Measurements from ENCODE around the gene PCLAF. TPM values are rescaled to one million over a fixed set of nuclear protein-coding genes. Genes with fewer than 3 reads are reported as not detected.

PCLAF gene, protein sequence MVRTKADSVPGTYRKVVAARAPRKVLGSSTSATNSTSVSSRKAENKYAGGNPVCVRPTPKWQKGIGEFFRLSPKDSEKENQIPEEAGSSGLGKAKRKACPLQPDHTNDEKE
- total RNA-seq (2021; fragmentation: NEBNext Ultra II Directional; extraction: Animal tissue kit (Norgen Biotek cat#: 25700)) (65.7 and 76.2 TPM in 2 replicates), polyA plus RNA-seq (2011; rRNA removed) (39.1 and 124 TPM in 2 replicates), polyA minus RNA-seq (2011; rRNA and poly(A)+ RNA removed) (114 and 182 TPM in 2 replicates)
- polyA plus RNA-seq (2011; cell fraction: cytosol; rRNA removed), result 133 TPM
- 167 TPM for polyA plus RNA-seq (2011; cell fraction: nucleus; rRNA removed)
- polyA plus RNA-seq (2012, experiment 1 of 2), result 69.2 to 206 TPM (median 107 TPM) in 4 replicates
- polyA plus RNA-seq (2012, experiment 2 of 2), result 45.1 TPM
- polyA plus RNA-seq (2013, experiment 1 of 2), result 52.6 TPM
- 50.7 TPM for polyA plus RNA-seq (2013, experiment 2 of 2)
- 9.8 TPM for polyA minus RNA-seq (2011; cell fraction: cytosol; rRNA and poly(A)+ RNA removed)
- polyA minus RNA-seq (2011; cell fraction: nucleus; rRNA and poly(A)+ RNA removed), result 35.9 TPM
- long read RNA-seq, experiment 1, transcript PCLAF-204 (3 exons, 689 nt), result minor isoform, 6 of 171 reads
- long read RNA-seq, experiment 1, transcript PCLAF-201 (4 exons, 2,194 nt), result major isoform, 129 of 171 reads
- long read RNA-seq, experiment 1, transcript PCLAF-202 (3 exons, 911 nt), result minor isoform, 22 of 171 reads
- long read RNA-seq, experiment 1, partial matches to known transcripts, result 4 of 171 reads
- long read RNA-seq, experiment 1, other reads (novel, unspliced or antisense), result 9 of 171 reads
- long read RNA-seq, experiment 2, transcript PCLAF-202 (3 exons, 911 nt), result minor isoform, 5 of 294 reads
- long read RNA-seq, experiment 2, transcript PCLAF-201 (4 exons, 2,194 nt), result major isoform, 286 of 294 reads
- long read RNA-seq, experiment 2, partial matches to known transcripts, result 1 of 294 reads
- long read RNA-seq, experiment 2, other reads (novel, unspliced or antisense), result 0 of 294 reads

DNA sequence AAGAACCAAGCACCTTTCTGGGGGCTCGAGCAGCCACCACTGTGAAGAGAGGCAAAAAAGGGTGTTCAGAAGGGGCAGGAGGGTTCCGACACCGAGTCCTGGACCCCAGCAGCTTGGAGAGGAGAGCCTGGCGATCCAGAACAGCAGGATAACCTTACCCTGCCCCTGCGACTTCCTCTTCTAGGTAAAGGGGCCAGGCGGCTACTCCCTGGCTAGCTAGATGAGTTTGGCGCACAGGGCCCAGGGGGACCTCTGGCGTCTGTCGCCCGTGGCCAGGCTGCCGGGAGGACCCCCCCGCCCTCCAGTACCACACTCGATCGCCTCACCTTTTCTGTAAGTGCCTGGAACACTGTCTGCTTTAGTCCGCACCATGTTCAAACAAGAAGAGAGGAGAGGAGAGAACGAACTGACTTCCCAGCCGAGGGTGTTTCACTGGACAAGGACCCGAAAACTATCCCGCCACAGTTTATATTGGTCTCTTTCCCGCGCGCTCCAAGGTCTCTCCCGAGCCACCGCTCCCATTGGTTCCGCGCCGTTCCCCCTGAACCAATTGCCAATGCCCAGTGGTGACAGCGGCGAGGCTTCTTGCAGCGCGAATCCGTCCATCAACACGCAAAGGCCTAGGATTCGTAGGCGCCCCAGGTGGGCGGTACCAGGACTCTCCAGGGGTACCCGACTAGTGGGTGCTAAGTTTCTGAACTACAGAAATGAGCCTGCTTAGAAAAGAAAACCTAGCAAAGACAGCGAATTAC lies at the start of gene PCLAF:
Gene PCLAF, minus strand, starts transcription at position 442 of the 752 bp plus-strand sequence. Its CDS starts 70 bp downstream, at position 372.
- Histone ChIP-seq H3K14ac (ENCODE audit: insufficient read length) (no peak within 1 kb of the TSS), H4K20me1 (replicated peaks in 1 of 2; ENCODE audit: control insufficient read depth in 1 of 2, insufficient read depth in 2 of 2, low read length in 2 of 2) (no peaks in the 10 kb centered on the region), H2AFZ (ENCODE audit: low read length) (peak within 1 kb of the TSS; percentile 88; the same call in 1 of the 2 replicates), H3K9ac (replicated peaks in 1 of 4; ENCODE audit: extremely low read depth in 1 of 4, low read depth in 3 of 4, low read length in 3 of 4) (peak within 1 kb of the TSS; percentile 55 to 91 (median 78)), H3K27me3 (replicated peaks in 1 of 4; ENCODE audit: control insufficient read depth in 3 of 4, extremely low read depth in 1 of 4, insufficient read depth in 3 of 4, low read length in 3 of 4) (no peaks in the 10 kb centered on the region), H3K36me3 (ENCODE audit: control insufficient read depth in 2 of 4, insufficient read depth in 4 of 4, low read length in 3 of 4) (peaks cover 0 to 11% (median 1%) of the 10 kb centered on the region in 4 experiments; a peak in 2 of 8 replicates), H2BK20ac (ENCODE audit: low read length) (no peak within 1 kb of the TSS), H3K9me3 (ENCODE audit: insufficient read depth in 2 of 2, low read depth in 1 of 2, low read length in 1 of 2) (no peaks in the 10 kb centered on the region), H4K5ac (ENCODE audit: insufficient read length, low read depth, low read length) (peak within 1 kb of the TSS; percentile 56), H4K91ac (replicated peaks; ENCODE audit: insufficient read length, low read length) (no peak within 1 kb of the TSS), H3K18ac (ENCODE audit: extremely low read depth, low read length) (peak within 1 kb of the TSS; percentile 4; the same call in 1 of the 2 replicates), H3K27ac (ENCODE audit: low read depth, low read length) (0 out of 2 replicates have a peak within 1 kb of the TSS, but pooled peaks have one; percentile 21), H3K23ac (ENCODE audit: insufficient read length) (no peak within 1 kb of the TSS), H2BK12ac (ENCODE audit: low read depth, low read length) (no peak within 1 kb of the TSS), H4K8ac (ENCODE audit: extremely low read depth, insufficient read depth, low read length) (no peak within 1 kb of the TSS; the same call in 1 of the 2 replicates), H3K56ac (replicated peaks; ENCODE audit: insufficient read length, low read depth, low read length) (no peak within 1 kb of the TSS), H2BK120ac (replicated peaks; ENCODE audit: low read depth, low read length) (no peak within 1 kb of the TSS), H3K4me3 (ENCODE audit: extremely low read depth in 1 of 4, insufficient read depth in 2 of 4, low read depth in 3 of 4, low read length in 4 of 4) (peak within 1 kb of the TSS; percentile 82 to 90 (median 83)), H2BK5ac (ENCODE audit: low read depth, low read length) (no peak within 1 kb of the TSS), H3K79me1 (ENCODE audit: low read depth, low read length) (peaks cover 3% of the 10 kb centered on the region; the same call in 1 of the 2 replicates), H3K4me1 (replicated peaks in 1 of 4; ENCODE audit: control insufficient read depth in 3 of 4, insufficient read depth in 4 of 4, low read length in 3 of 4) (no peaks in the 10 kb centered on the region), H2BK15ac (ENCODE audit: low read length) (no peak within 1 kb of the TSS), H3K4me2 (ENCODE audit: insufficient read depth in 1 of 2, low read depth in 2 of 2, low read length in 2 of 2) (peak within 1 kb of the TSS; percentile 78 to 89), H2AK5ac (ENCODE audit: low read depth, low read length) (no peak within 1 kb of the TSS), H3K23me2 (ENCODE audit: low read depth, low read length) (peaks cover 5% of the 10 kb centered on the region; the same call in 1 of the 2 replicates), H3K4ac (replicated peaks; ENCODE audit: insufficient read length, low read depth, low read length) (no peak within 1 kb of the TSS), H3K79me2 (ENCODE audit: control insufficient read depth in 1 of 2, insufficient read depth in 2 of 2, low read length in 2 of 2) (peaks cover 0 to 23% of the 10 kb centered on the region in 2 experiments; a peak in 2 of 4 replicates)
- WGBS, 2 experiments (ENCODE audit: extremely low coverage in 1 of 2, insufficient coverage in 1 of 2, insufficient read length in 1 of 2, insufficient replicate concordance in 2 of 2, low coverage in 1 of 2, low lambda C conversion rate in 2 of 2, missing lambda C conversion rate in 1 of 2), result 2% methylated on average over 38 of the region's 38 CpGs; no CpG with 5 or more reads in 1 of the 2 experiments
- FAIRE-seq, result peak; percentile 85
- ChIA-PET POLR2A (ENCODE audit: partially characterized antibody) (interaction anchor here (0.7 to 2.4 kb wide), 9 partner anchors 9 to 237 kb away, joined by 3 to 8 read pairs (median 4); partner anchors contain the start of gene PPIB), CTCF (ENCODE audit: partially characterized antibody) (interaction anchor here (1.7 kb wide), 1 partner anchor 300 kb away, joined by 4 read pairs; no protein-coding TSS in a partner anchor)
- DNase-seq (ENCODE audit: low read depth in 1 of 2, low spot score in 2 of 2), result peak; percentile 82 to 90
- TF ChIP-seq CREB1 (IDR thresholded peaks at IDR 0.05), result peak; percentile 39; the same call in 1 of the 2 replicates
- no peak for TF ChIP-seq GABPA (IDR thresholded peaks at IDR 0.05; ENCODE audit: borderline replicate concordance, insufficient read depth, low read length)
- peak; percentile 64; the same call in 1 of the 2 replicates for TF ChIP-seq KDM5A (IDR thresholded peaks at IDR 0.05; ENCODE audit: low read length)
- no peak for TF ChIP-seq EP300 (IDR thresholded peaks at IDR 0.05; ENCODE audit: borderline replicate concordance in 1 of 2, low read depth in 2 of 2, low read length in 2 of 2)
- TF ChIP-seq PHF8 (conservative IDR thresholded peaks at IDR 0.05; ENCODE audit: low read depth, low read length), result peak; percentile 76
- TF ChIP-seq SP1 (IDR thresholded peaks at IDR 0.05; ENCODE audit: low read depth, low read length), result peak; percentile 97
- TF ChIP-seq CBX8 (IDR thresholded peaks at IDR 0.05; ENCODE audit: borderline replicate concordance, low read depth, low read length), result no peak

Measured in H1 (cell line).